Parathyroid adenoma (tissue), 2 donors: ENCODE results near the gene SOS1.

Experiments used
- H2AFZ ChIP-seq: fragments of 300-600 bp; sonication (generic); one replicate; pipeline ENCODE4 v1.7.0; 2017; ENCODE audit warnings: antibody characterized with exemption, mild to moderate bottlenecking
- H3K27ac ChIP-seq: fragments of 300-600 bp; sonication (generic); one replicate; pipeline ENCODE4 v1.7.0; 2017
- H3K27me3 ChIP-seq: fragments of 300-600 bp; sonication (generic); one replicate; pipeline ENCODE4 v1.7.0; 2017; ENCODE audit warnings: low read length; ENCODE audit not compliant: control insufficient read depth, insufficient read depth
- H3K36me3 ChIP-seq: fragments of 300-600 bp; sonication (generic); one replicate; pipeline ENCODE4 v1.7.0; 2017; ENCODE audit warnings: low read length; ENCODE audit not compliant: control insufficient read depth, insufficient read depth
- H3K4me1 ChIP-seq: fragments of 300-600 bp; sonication (generic); one replicate; pipeline ENCODE4 v1.7.0; 2017; ENCODE audit warnings: control low read depth
- H3K4me2 ChIP-seq: fragments of 300-600 bp; sonication (generic); one replicate; pipeline ENCODE4 v1.7.0; 2017; ENCODE audit warnings: low read length
- H3K4me3 ChIP-seq: fragments of 300-600 bp; sonication (generic); one replicate; pipeline ENCODE4 v1.7.0; 2017; ENCODE audit warnings: low read depth, low read length
- H3K79me2 ChIP-seq: fragments of 300-600 bp; sonication (generic); one replicate; pipeline ENCODE4 v1.7.0; 2017; ENCODE audit warnings: control low read depth
- H3K9ac ChIP-seq: fragments of 300-600 bp; sonication (generic); one replicate; pipeline ENCODE4 v1.7.0; 2017; ENCODE audit warnings: mild to moderate bottlenecking
- H3K9me3 ChIP-seq: fragments of 300-600 bp; sonication (generic); one replicate; pipeline ENCODE4 v1.7.0; 2017; ENCODE audit warnings: low read length; ENCODE audit not compliant: control insufficient read depth
- CTCF ChIP-seq: fragments of 300-600 bp; sonication (generic); IDR thresholded peaks from one replicate; pipeline ENCODE4 v1.7.0; 2017; ENCODE audit warnings: antibody characterized with exemption, mild to moderate bottlenecking
- donor health status: primary hyperparathyroidism.

The SOS1 gene

DNA sequence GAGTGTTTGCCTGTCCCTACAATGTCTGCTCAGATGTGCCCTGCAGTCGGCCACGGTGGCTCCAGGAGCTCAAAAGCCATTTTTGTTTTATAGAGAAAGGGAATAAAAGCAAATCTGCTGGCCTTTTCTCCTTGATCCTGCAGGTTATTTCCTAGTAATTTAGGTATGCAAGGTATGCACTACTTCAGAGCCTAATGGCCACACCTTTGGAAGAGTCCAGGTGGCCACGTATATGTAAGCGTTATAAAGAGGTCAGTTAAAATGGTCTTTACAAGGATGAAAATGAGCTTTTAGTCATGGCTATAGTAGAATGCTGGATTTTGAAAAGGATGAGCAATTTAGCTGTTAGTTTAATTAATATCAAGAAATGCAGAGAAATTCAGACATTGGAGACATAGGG, 149.5 kb downstream of the SOS1 start:
- no peaks in the 10 kb centered on the region for H3K9me3 ChIP-seq
- H3K36me3 ChIP-seq, result no peaks in the 10 kb centered on the region
- no peaks in the 10 kb centered on the region for H3K27me3 ChIP-seq
- H2AFZ ChIP-seq, result no peak overlapping the region
- H3K79me2 ChIP-seq, result no peaks in the 10 kb centered on the region
- H3K4me2 ChIP-seq, result no peak overlapping the region
- H3K4me1 ChIP-seq, result peaks cover 2% of the 10 kb centered on the region
- H3K4me3 ChIP-seq, result no peak overlapping the region
- TF ChIP-seq CTCF, result no peak
- H3K27ac ChIP-seq, result no peak overlapping the region
- no peak overlapping the region for H3K9ac ChIP-seq

DNA sequence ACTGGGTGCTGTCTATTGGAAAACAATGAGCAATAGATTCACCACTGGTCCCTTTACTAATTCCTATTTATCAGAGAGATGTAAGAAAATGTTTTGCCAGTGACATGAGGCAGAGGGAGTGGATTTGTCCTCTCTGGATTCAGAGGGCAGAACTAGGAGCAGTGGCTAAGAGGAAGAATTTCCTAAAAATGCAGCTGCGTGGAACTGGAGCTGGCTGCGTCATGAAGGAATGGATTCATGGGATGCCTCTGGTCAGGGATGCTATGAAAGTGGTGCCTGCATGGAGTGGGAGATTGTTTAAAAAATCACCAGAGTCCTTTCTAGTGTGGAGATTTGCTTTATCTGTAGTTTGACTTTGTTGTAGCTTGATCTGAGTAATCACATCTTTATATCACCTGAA, 152.8 kb downstream of the SOS1 start:
- Histone ChIP-seq H3K36me3 (no peaks in the 10 kb centered on the region), H3K9ac (no peak overlapping the region), H3K4me3 (no peak overlapping the region), H3K79me2 (no peaks in the 10 kb centered on the region), H3K27me3 (no peaks in the 10 kb centered on the region), H3K9me3 (no peaks in the 10 kb centered on the region), H3K4me1 (peaks cover 2% of the 10 kb centered on the region), H2AFZ (no peak overlapping the region), H3K4me2 (no peak overlapping the region), H3K27ac (no peak overlapping the region)
- TF ChIP-seq CTCF, result no peak

DNA sequence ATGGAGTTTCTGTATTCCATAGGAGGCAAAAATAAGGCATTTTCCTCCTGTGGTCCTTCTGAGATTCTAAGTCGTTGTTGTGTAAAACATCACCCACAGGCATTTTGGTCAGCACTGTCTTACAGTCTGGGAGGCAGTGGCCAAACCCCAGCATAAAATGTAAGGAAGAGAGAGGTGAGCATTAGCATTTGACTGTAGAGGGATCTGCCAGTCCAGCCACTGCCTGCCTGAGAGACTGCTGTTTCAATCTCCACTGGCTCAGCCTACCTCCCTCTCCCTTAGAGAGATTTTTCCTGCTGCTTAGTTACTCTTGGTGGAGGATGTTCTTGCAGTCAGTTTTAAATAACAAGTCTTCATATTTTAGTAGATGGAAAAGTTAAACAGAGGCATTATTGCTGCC, 154.2 kb downstream of the SOS1 start:
- Histone ChIP-seq H3K27me3 (no peaks in the 10 kb centered on the region), H3K4me1 (peaks cover 2% of the 10 kb centered on the region), H3K36me3 (no peaks in the 10 kb centered on the region), H3K79me2 (no peaks in the 10 kb centered on the region), H3K27ac (no peak overlapping the region), H3K9ac (no peak overlapping the region), H3K9me3 (no peaks in the 10 kb centered on the region), H3K4me2 (no peak overlapping the region), H3K4me3 (no peak overlapping the region), H2AFZ (no peak overlapping the region)
- no peak for TF ChIP-seq CTCF

DNA sequence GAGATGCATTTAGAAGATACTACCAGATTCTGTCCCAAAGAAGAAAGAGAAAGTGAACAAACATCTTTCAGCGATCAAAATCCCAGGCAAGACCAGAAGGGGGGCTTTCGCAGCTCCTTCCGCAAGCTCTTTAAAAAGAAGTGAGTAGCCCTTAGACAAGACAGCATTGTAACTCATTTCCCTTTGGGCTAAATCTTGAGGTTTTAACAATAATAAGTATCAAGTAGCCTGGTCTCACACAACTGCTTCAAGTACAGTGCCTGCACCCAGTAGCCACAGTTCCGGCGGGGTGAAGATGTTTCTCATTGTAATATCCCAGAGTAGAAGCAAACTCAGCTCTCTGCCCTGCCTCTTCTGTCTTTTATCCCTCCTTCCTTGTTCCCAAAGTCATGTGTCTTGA, 154.8 kb downstream of the SOS1 start:
- H3K79me2 ChIP-seq, result no peaks in the 10 kb centered on the region
- no peak overlapping the region for H3K27ac ChIP-seq
- no peaks in the 10 kb centered on the region for H3K27me3 ChIP-seq
- H3K9ac ChIP-seq, result no peak overlapping the region
- no peak overlapping the region for H2AFZ ChIP-seq
- no peaks in the 10 kb centered on the region for H3K9me3 ChIP-seq
- peaks cover 2% of the 10 kb centered on the region for H3K4me1 ChIP-seq
- H3K4me2 ChIP-seq, result no peak overlapping the region
- no peaks in the 10 kb centered on the region for H3K36me3 ChIP-seq
- H3K4me3 ChIP-seq, result no peak overlapping the region
- TF ChIP-seq CTCF, result no peak

GRCh38 chr2:38960609-38961320, 160.1 kb downstream of the SOS1 start:
- H3K79me2 ChIP-seq, result no peaks in the 10 kb centered on the region
- H3K9me3 ChIP-seq, result no peaks in the 10 kb centered on the region
- H2AFZ ChIP-seq, result no peak overlapping the region
- no peak overlapping the region for H3K4me2 ChIP-seq
- H3K9ac ChIP-seq, result no peak overlapping the region
- H3K4me3 ChIP-seq, result no peak overlapping the region
- H3K27me3 ChIP-seq, result no peaks in the 10 kb centered on the region
- H3K4me1 ChIP-seq, result no peaks in the 10 kb centered on the region
- H3K36me3 ChIP-seq, result no peaks in the 10 kb centered on the region
- no peak overlapping the region for H3K27ac ChIP-seq
- TF ChIP-seq CTCF, result no peak
